ENCODE measurements around the gene CLIP4.

- TF ChIP-seq EP300 (IDR thresholded peaks at IDR 0.05; ENCODE audit: borderline replicate concordance in 1 of 2, control insufficient read depth in 1 of 2, low read depth in 2 of 2, low read length in 2 of 2), result no peak
- TF ChIP-seq REST (IDR thresholded peaks at IDR 0.05; ENCODE audit: low read depth, low read length), result no peak
- TF ChIP-seq POLR2A (IDR thresholded peaks at IDR 0.05; ENCODE audit: low read depth, low read length), result no peak
- TF ChIP-seq CTCF (IDR thresholded peaks at IDR 0.05 in 2 of 3, conservative IDR thresholded peaks at IDR 0.05 in 1 of 3; ENCODE audit: control insufficient read depth in 2 of 3, extremely low read depth in 1 of 3, insufficient read depth in 1 of 3, low read depth in 3 of 3, low read length in 3 of 3), result no peak
- TF ChIP-seq CHD1 (IDR thresholded peaks at IDR 0.05; ENCODE audit: low read depth, low read length), result no peak
- no peak for TF ChIP-seq ZNF274 (IDR thresholded peaks at IDR 0.05; ENCODE audit: insufficient read depth, insufficient read length)
- TF ChIP-seq EZH2 (IDR thresholded peaks at IDR 0.05; ENCODE audit: borderline replicate concordance, control insufficient read depth, low read depth, low read length), result no peak
- TF ChIP-seq HDAC2 (IDR thresholded peaks at IDR 0.05), result no peak
- no peak for TF ChIP-seq HCFC1 (IDR thresholded peaks at IDR 0.05; ENCODE audit: low read length)
- no peak for TF ChIP-seq ZBTB40 (IDR thresholded peaks at IDR 0.05; ENCODE audit: borderline replicate concordance)
- TF ChIP-seq ZZZ3 (IDR thresholded peaks at IDR 0.05; ENCODE audit: control insufficient read depth, insufficient read length, low read depth), result no peak
- no peak for TF ChIP-seq RELA (IDR thresholded peaks at IDR 0.05; ENCODE audit: borderline replicate concordance, partially characterized antibody)
- no peak for TF ChIP-seq ATF7 (IDR thresholded peaks at IDR 0.05; ENCODE audit: low read depth)
Observed at GRCh38 chr2:29071032-29071975, 43.9 kb upstream of the CLIP4 start.

Data from GM12878 (cell line).